ENCODE data around the gene KLF1. TPM values are rescaled to one million over a fixed set of nuclear protein-coding genes. Genes with fewer than 3 reads are reported as not detected.

KLF1 gene
- total and polyA plus RNA-seq, 4 donors: 0.26 to 3.0 (median 0.44) TPM

GRCh38 chr19:12864721-12865715, 22.0 kb downstream of the KLF1 start:
- 88 to 93% methylated on average over 34 of the region's 34 CpGs for WGBS, 2 donors
- H3K9ac ChIP-seq (ENCODE audit: insufficient read depth in 1 of 2, low read length in 2 of 2): no peak overlapping the region
- peaks cover 0 to 9% (median 0%) of the 10 kb centered on the region in 5 donors for H3K4me1 ChIP-seq (ENCODE audit: control insufficient read depth in 5 of 5, insufficient read depth in 5 of 5, low read length in 5 of 5)
- no peak for TF ChIP-seq CTCF (IDR thresholded peaks at IDR 0.05; ENCODE audit: control extremely low read depth, extremely low read depth)
- H3K27ac ChIP-seq (ENCODE audit: low read depth in 1 of 2, low read length in 1 of 2): no peak overlapping the region
- no peak overlapping the region for H3K4me3 ChIP-seq
- ATAC-seq (ENCODE audit: insufficient read depth, low FRiP score): no peak
- DNase-seq: no peak
- H3K36me3 ChIP-seq (ENCODE audit: control insufficient read depth in 4 of 4, insufficient read depth in 4 of 4, low read length in 4 of 4): no peaks in the 10 kb centered on the region
- H3K9me3 ChIP-seq (ENCODE audit: control insufficient read depth in 4 of 4, insufficient read depth in 3 of 4, low read length in 3 of 4): peaks cover 0 to 1% (median 0%) of the 10 kb centered on the region in 4 donors
- H3K27me3 ChIP-seq (ENCODE audit: control insufficient read depth in 3 of 3, insufficient read depth in 3 of 3, low read length in 2 of 3): no peaks in the 10 kb centered on the region

GRCh38 chr19:12864143-12864542, 22.9 kb downstream of the KLF1 start:
- no peaks in the 10 kb centered on the region for H3K27me3 ChIP-seq (ENCODE audit: control insufficient read depth in 3 of 3, insufficient read depth in 3 of 3, low read length in 2 of 3)
- no peak overlapping the region for H3K9ac ChIP-seq (ENCODE audit: insufficient read depth in 1 of 2, low read length in 2 of 2)
- H3K4me3 ChIP-seq: no peak overlapping the region
- peaks cover 0 to 9% (median 0%) of the 10 kb centered on the region in 5 donors for H3K4me1 ChIP-seq (ENCODE audit: control insufficient read depth in 5 of 5, insufficient read depth in 5 of 5, low read length in 5 of 5)
- no peak overlapping the region for H3K27ac ChIP-seq (ENCODE audit: low read depth in 1 of 2, low read length in 1 of 2)
- no peaks in the 10 kb centered on the region for H3K36me3 ChIP-seq (ENCODE audit: control insufficient read depth in 4 of 4, insufficient read depth in 4 of 4, low read length in 4 of 4)
- ATAC-seq (ENCODE audit: insufficient read depth, low FRiP score) (no peak), DNase-seq (no peak)
- WGBS, 2 donors: 91 to 93% methylated on average over 4 of the region's 4 CpGs
- H3K9me3 ChIP-seq (ENCODE audit: control insufficient read depth in 4 of 4, insufficient read depth in 3 of 4, low read length in 3 of 4): peaks cover 0 to 1% (median 0%) of the 10 kb centered on the region in 4 donors
- no peak for TF ChIP-seq CTCF (IDR thresholded peaks at IDR 0.05; ENCODE audit: control extremely low read depth, extremely low read depth)

GRCh38 chr19:12859546-12859945, 27.5 kb downstream of the KLF1 start:
- no peak for TF ChIP-seq CTCF (IDR thresholded peaks at IDR 0.05; ENCODE audit: control extremely low read depth, extremely low read depth)
- peaks cover 0 to 2% (median 0%) of the 10 kb centered on the region in 4 donors for H3K9me3 ChIP-seq (ENCODE audit: control insufficient read depth in 4 of 4, insufficient read depth in 3 of 4, low read length in 3 of 4)

More at GRCh38 chr19:12859546-12859945, 27.5 kb downstream of the KLF1 start:
- ATAC-seq (ENCODE audit: insufficient read depth, low FRiP score) (no peak), DNase-seq (no peak)
- no peak overlapping the region for H3K27ac ChIP-seq (ENCODE audit: low read depth in 1 of 2, low read length in 1 of 2)
- H3K36me3 ChIP-seq (ENCODE audit: control insufficient read depth in 4 of 4, insufficient read depth in 4 of 4, low read length in 4 of 4): no peaks in the 10 kb centered on the region
- no peak overlapping the region for H3K4me3 ChIP-seq
- H3K4me1 ChIP-seq (ENCODE audit: control insufficient read depth in 5 of 5, insufficient read depth in 5 of 5, low read length in 5 of 5): no peaks in the 10 kb centered on the region
- WGBS, 2 donors: 56 to 62% methylated on average over 7 of the region's 7 CpGs
- H3K9ac ChIP-seq (ENCODE audit: insufficient read depth in 1 of 2, low read length in 2 of 2): no peak overlapping the region
- no peaks in the 10 kb centered on the region for H3K27me3 ChIP-seq (ENCODE audit: control insufficient read depth in 3 of 3, insufficient read depth in 3 of 3, low read length in 2 of 3)
